GM12878 (cell line): ENCODE measurements around the gene GSG1L2.

Experiments used
- CEBPB ChIP-seq, 2 experiments: fragments of 150-350 bp in 1 of 2; IDR thresholded peaks; 2 replicates each; pipeline ENCODE4 v1.6.1; 2012 to 2014; ENCODE audit warnings: low read depth in 2 of 2, low read length in 2 of 2, borderline replicate concordance in 1 of 2, inconsistent platforms in 1 of 2
- EZH2 ChIP-seq: IDR thresholded peaks from 2 replicates; pipeline ENCODE4 v1.6.1; 2012; ENCODE audit warnings: low read depth, mild to moderate bottlenecking, control low read depth, inconsistent platforms, low read length, borderline replicate concordance; ENCODE audit not compliant: control insufficient read depth
- RBBP5 ChIP-seq: fragments of 200-600 bp; sonication (generic); conservative IDR thresholded peaks from 2 replicates; pipeline ENCODE4 v1.6.1; 2016
- USF2 ChIP-seq: IDR thresholded peaks from 2 replicates; pipeline ENCODE4 v1.6.1; 2011; ENCODE audit warnings: low read depth, low read length, improper control_type of control experiment, borderline replicate concordance
- TF ChIP-seq, protein P1 (sequence below), 3 experiments: IDR thresholded peaks in 2 of 3; conservative IDR thresholded peaks in 1 of 3; 2 replicates each; pipeline ENCODE4 v1.5.1; 2011; ENCODE audit warnings: low read depth in 3 of 3, low read length in 3 of 3, mild to moderate bottlenecking in 3 of 3, control low read depth in 2 of 3, moderate library complexity in 2 of 3, inconsistent platforms in 1 of 3, mixed read lengths in 1 of 3; ENCODE audit not compliant: control insufficient read depth in 2 of 3, insufficient read depth in 1 of 3; ENCODE audit errors: extremely low read depth in 1 of 3

GRCh38 chr17:9763643-9764042, 58.2 kb downstream of the GSG1L2 start:
- TF ChIP-seq, protein P1, sequence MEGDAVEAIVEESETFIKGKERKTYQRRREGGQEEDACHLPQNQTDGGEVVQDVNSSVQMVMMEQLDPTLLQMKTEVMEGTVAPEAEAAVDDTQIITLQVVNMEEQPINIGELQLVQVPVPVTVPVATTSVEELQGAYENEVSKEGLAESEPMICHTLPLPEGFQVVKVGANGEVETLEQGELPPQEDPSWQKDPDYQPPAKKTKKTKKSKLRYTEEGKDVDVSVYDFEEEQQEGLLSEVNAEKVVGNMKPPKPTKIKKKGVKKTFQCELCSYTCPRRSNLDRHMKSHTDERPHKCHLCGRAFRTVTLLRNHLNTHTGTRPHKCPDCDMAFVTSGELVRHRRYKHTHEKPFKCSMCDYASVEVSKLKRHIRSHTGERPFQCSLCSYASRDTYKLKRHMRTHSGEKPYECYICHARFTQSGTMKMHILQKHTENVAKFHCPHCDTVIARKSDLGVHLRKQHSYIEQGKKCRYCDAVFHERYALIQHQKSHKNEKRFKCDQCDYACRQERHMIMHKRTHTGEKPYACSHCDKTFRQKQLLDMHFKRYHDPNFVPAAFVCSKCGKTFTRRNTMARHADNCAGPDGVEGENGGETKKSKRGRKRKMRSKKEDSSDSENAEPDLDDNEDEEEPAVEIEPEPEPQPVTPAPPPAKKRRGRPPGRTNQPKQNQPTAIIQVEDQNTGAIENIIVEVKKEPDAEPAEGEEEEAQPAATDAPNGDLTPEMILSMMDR (IDR thresholded peaks at IDR 0.05 in 2 of 3, conservative IDR thresholded peaks at IDR 0.05 in 1 of 3; ENCODE audit: control insufficient read depth in 2 of 3, extremely low read depth in 1 of 3, insufficient read depth in 1 of 3, low read depth in 3 of 3, low read length in 3 of 3), result no peak
- TF ChIP-seq CEBPB (IDR thresholded peaks at IDR 0.05; ENCODE audit: borderline replicate concordance in 1 of 2, low read depth in 2 of 2, low read length in 2 of 2) (no peak), EZH2 (no peak), RBBP5 (no peak), USF2 (no peak)
